NB4 (cell line): Measurements from ENCODE around the gene ABCC4.

Experiments used
- MYC ChIP-seq: IDR thresholded peaks from 2 replicates; pipeline ENCODE4 v1.6.1; 2011; ENCODE audit warnings: low read depth, low read length
- POLR2A ChIP-seq: IDR thresholded peaks from 2 replicates; pipeline ENCODE4 v1.6.1; 2011; ENCODE audit warnings: mild to moderate bottlenecking; ENCODE audit not compliant: insufficient read length; ENCODE audit errors: extremely low read depth
- TF ChIP-seq, protein P1 (sequence below): IDR thresholded peaks from one replicate; pipeline ENCODE4 v1.5.1; 2012; ENCODE audit warnings: low read depth, low read length

DNA sequence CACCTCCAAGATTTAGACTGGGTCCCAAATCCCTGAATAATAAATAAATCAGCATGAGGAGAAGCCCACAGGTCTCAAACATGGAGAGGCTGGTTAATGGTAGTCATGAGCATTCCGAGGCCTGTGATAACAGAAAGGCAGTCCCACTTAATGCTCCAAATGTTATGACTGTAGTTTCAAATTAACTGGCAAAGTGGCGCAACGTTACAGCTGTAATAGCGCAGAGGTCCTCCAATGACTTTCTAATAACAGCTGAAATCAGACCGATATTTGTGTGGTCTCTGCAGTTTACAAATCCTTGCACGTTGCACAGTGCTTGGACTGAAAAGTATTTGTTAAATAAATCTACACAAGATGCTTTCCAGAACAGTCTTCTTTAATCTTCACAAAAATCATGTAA is 141.8 kb downstream of the ABCC4 start:
- TF ChIP-seq, protein P1, sequence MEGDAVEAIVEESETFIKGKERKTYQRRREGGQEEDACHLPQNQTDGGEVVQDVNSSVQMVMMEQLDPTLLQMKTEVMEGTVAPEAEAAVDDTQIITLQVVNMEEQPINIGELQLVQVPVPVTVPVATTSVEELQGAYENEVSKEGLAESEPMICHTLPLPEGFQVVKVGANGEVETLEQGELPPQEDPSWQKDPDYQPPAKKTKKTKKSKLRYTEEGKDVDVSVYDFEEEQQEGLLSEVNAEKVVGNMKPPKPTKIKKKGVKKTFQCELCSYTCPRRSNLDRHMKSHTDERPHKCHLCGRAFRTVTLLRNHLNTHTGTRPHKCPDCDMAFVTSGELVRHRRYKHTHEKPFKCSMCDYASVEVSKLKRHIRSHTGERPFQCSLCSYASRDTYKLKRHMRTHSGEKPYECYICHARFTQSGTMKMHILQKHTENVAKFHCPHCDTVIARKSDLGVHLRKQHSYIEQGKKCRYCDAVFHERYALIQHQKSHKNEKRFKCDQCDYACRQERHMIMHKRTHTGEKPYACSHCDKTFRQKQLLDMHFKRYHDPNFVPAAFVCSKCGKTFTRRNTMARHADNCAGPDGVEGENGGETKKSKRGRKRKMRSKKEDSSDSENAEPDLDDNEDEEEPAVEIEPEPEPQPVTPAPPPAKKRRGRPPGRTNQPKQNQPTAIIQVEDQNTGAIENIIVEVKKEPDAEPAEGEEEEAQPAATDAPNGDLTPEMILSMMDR: no peak
- TF ChIP-seq POLR2A: no peak
- TF ChIP-seq MYC: no peak
